HL-60 (cell line): ENCODE measurements around the gene LOXL1.

Experiments used
- SPI1 ChIP-seq: IDR thresholded peaks from 2 replicates; pipeline ENCODE4 v1.6.1; 2012; ENCODE audit warnings: low read depth, mild to moderate bottlenecking, borderline replicate concordance
- TF ChIP-seq, protein P1 (sequence below): IDR thresholded peaks from one replicate; pipeline ENCODE4 v1.5.1; 2011; ENCODE audit warnings: low read length, control low read depth, inconsistent platforms; ENCODE audit not compliant: insufficient read depth
- TF ChIP-seq, protein P2 (sequence below): IDR thresholded peaks from 2 replicates; pipeline ENCODE4 v1.6.1; 2012; ENCODE audit warnings: low read depth; ENCODE audit not compliant: insufficient replicate concordance

DNA sequence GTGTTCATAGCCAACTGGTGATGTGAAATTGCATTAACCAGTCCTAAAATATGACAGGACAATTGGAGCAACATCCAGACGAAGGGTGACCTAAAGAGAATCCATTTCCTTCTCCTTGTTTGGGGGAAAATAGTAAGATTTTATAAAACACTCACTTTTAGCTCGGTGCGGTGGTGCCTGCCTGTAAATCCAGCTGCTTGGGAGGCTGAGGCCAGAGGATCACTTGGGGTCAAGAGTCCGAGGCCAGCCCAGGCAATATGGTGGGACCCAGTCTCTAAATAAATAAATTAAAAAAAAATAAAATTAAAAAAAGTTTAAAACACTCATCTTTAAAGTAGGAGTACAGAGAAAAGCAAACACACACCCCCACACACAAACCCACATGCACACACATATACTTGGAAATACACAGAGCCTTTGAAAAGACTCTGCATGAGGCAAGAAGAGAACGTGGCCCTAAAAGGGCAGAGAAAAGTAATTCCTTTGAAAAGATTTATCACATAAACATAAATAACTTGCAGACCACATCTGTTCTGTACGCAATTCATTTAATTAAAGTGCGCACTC, 14.1 kb upstream of the LOXL1 start:
- TF ChIP-seq, protein P1, sequence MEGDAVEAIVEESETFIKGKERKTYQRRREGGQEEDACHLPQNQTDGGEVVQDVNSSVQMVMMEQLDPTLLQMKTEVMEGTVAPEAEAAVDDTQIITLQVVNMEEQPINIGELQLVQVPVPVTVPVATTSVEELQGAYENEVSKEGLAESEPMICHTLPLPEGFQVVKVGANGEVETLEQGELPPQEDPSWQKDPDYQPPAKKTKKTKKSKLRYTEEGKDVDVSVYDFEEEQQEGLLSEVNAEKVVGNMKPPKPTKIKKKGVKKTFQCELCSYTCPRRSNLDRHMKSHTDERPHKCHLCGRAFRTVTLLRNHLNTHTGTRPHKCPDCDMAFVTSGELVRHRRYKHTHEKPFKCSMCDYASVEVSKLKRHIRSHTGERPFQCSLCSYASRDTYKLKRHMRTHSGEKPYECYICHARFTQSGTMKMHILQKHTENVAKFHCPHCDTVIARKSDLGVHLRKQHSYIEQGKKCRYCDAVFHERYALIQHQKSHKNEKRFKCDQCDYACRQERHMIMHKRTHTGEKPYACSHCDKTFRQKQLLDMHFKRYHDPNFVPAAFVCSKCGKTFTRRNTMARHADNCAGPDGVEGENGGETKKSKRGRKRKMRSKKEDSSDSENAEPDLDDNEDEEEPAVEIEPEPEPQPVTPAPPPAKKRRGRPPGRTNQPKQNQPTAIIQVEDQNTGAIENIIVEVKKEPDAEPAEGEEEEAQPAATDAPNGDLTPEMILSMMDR = no peak
- TF ChIP-seq SPI1 = no peak
- TF ChIP-seq, protein P2, sequence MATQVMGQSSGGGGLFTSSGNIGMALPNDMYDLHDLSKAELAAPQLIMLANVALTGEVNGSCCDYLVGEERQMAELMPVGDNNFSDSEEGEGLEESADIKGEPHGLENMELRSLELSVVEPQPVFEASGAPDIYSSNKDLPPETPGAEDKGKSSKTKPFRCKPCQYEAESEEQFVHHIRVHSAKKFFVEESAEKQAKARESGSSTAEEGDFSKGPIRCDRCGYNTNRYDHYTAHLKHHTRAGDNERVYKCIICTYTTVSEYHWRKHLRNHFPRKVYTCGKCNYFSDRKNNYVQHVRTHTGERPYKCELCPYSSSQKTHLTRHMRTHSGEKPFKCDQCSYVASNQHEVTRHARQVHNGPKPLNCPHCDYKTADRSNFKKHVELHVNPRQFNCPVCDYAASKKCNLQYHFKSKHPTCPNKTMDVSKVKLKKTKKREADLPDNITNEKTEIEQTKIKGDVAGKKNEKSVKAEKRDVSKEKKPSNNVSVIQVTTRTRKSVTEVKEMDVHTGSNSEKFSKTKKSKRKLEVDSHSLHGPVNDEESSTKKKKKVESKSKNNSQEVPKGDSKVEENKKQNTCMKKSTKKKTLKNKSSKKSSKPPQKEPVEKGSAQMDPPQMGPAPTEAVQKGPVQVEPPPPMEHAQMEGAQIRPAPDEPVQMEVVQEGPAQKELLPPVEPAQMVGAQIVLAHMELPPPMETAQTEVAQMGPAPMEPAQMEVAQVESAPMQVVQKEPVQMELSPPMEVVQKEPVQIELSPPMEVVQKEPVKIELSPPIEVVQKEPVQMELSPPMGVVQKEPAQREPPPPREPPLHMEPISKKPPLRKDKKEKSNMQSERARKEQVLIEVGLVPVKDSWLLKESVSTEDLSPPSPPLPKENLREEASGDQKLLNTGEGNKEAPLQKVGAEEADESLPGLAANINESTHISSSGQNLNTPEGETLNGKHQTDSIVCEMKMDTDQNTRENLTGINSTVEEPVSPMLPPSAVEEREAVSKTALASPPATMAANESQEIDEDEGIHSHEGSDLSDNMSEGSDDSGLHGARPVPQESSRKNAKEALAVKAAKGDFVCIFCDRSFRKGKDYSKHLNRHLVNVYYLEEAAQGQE = no peak
